A549 (cell line): ENCODE data around the gene ATP6V0E1.

ENCODE experiments used
- CHD2 ChIP-seq: fragments of 150-350 bp; IDR thresholded peaks from 2 replicates; pipeline ENCODE4 v1.6.1; 2014; ENCODE audit warnings: low read length; ENCODE audit not compliant: partially characterized antibody
- EP300 ChIP-seq, 2 experiments: fragments of >200 bp; sonication (Bioruptor Twin); formaldehyde crosslinking; IDR thresholded peaks; 2 replicates in 1 of 2; 3 replicates in 1 of 2; pipeline ENCODE4 v1.6.1; 2016 to 2017
- NFE2L2 ChIP-seq: fragments of 150-350 bp; conservative IDR thresholded peaks from 2 replicates; pipeline ENCODE4 v1.6.1; 2014; ENCODE audit warnings: low read length
- NPAS2 ChIP-seq: fragments of 250-450 bp; sonication (Bioruptor Pico); IDR thresholded peaks from 2 replicates; pipeline ENCODE4 v1.8.0; 2022; ENCODE audit warnings: mild to moderate bottlenecking, moderate library complexity, borderline replicate concordance
- POLR2A ChIP-seq: IDR thresholded peaks from 2 replicates; pipeline ENCODE4 v1.6.1; 2012; ENCODE audit warnings: mild to moderate bottlenecking, low read length
- RNF2 ChIP-seq: fragments of 200-600 bp; sonication (generic); IDR thresholded peaks from 2 replicates; pipeline ENCODE4 v1.6.1; 2016; ENCODE audit warnings: low read depth, mild to moderate bottlenecking, antibody characterized with exemption, moderate library complexity, borderline replicate concordance
- SREBF2 ChIP-seq: fragments of 450-650 bp; IDR thresholded peaks from 2 replicates; pipeline ENCODE4 v1.6.1; 2014; ENCODE audit warnings: mild to moderate bottlenecking, moderate library complexity
- TF ChIP-seq, protein P1 (sequence below): fragments of 200-600 bp; sonication (generic); IDR thresholded peaks from 2 replicates; pipeline ENCODE4 v1.6.1; 2016; ENCODE audit warnings: antibody characterized with exemption, mild to moderate bottlenecking, moderate library complexity
- TF ChIP-seq, protein P2 (sequence below): fragments of >200 bp; sonication (Bioruptor Twin); formaldehyde crosslinking; IDR thresholded peaks from 3 replicates; pipeline ENCODE4 v1.5.1; 2016

DNA sequence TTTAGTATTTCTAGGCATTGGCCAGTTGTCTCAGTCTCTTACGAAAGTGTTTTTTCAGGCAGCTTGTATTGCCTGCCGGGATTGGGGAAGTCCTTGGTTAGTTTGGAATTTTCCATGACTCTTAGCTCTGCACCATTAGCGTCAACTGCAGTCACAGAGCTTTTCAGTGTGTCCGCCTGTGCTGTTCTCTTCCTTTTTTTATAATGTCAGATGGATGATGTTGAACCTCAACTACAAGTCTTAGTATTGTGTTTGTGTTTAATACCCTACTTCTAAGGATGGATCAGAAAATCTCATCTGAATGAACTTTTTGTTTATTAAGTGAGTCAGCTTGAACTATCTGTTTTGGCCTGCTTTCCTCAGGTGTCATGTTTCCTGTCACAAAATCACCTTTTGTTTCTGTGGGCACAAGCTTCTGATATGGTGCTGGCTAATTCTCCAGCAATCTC is 33.1 kb downstream of the ATP6V0E1 start:
- TF ChIP-seq EP300 (IDR thresholded peaks at IDR 0.05) (no peak), RNF2 (no peak), NFE2L2 (no peak), POLR2A (no peak), SREBF2 (no peak), NPAS2 (no peak), CHD2 (no peak)
- TF ChIP-seq, protein P1, sequence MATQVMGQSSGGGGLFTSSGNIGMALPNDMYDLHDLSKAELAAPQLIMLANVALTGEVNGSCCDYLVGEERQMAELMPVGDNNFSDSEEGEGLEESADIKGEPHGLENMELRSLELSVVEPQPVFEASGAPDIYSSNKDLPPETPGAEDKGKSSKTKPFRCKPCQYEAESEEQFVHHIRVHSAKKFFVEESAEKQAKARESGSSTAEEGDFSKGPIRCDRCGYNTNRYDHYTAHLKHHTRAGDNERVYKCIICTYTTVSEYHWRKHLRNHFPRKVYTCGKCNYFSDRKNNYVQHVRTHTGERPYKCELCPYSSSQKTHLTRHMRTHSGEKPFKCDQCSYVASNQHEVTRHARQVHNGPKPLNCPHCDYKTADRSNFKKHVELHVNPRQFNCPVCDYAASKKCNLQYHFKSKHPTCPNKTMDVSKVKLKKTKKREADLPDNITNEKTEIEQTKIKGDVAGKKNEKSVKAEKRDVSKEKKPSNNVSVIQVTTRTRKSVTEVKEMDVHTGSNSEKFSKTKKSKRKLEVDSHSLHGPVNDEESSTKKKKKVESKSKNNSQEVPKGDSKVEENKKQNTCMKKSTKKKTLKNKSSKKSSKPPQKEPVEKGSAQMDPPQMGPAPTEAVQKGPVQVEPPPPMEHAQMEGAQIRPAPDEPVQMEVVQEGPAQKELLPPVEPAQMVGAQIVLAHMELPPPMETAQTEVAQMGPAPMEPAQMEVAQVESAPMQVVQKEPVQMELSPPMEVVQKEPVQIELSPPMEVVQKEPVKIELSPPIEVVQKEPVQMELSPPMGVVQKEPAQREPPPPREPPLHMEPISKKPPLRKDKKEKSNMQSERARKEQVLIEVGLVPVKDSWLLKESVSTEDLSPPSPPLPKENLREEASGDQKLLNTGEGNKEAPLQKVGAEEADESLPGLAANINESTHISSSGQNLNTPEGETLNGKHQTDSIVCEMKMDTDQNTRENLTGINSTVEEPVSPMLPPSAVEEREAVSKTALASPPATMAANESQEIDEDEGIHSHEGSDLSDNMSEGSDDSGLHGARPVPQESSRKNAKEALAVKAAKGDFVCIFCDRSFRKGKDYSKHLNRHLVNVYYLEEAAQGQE: no peak
- TF ChIP-seq, protein P2, sequence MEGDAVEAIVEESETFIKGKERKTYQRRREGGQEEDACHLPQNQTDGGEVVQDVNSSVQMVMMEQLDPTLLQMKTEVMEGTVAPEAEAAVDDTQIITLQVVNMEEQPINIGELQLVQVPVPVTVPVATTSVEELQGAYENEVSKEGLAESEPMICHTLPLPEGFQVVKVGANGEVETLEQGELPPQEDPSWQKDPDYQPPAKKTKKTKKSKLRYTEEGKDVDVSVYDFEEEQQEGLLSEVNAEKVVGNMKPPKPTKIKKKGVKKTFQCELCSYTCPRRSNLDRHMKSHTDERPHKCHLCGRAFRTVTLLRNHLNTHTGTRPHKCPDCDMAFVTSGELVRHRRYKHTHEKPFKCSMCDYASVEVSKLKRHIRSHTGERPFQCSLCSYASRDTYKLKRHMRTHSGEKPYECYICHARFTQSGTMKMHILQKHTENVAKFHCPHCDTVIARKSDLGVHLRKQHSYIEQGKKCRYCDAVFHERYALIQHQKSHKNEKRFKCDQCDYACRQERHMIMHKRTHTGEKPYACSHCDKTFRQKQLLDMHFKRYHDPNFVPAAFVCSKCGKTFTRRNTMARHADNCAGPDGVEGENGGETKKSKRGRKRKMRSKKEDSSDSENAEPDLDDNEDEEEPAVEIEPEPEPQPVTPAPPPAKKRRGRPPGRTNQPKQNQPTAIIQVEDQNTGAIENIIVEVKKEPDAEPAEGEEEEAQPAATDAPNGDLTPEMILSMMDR: no peak
